ENCODE measurements around the gene MSTN. TPM values are rescaled to one million over a fixed set of nuclear protein-coding genes. Genes with fewer than 3 reads are reported as not detected.

The MSTN gene
- total and polyA plus RNA-seq, 2 donors (not counting 3 experiments of a cell fraction or from before 2014, with no cell fraction given) = 0.04 TPM; not detected in 1

GRCh38 chr2:190079160-190079559, 16.6 kb upstream of the MSTN start:
- Histone ChIP-seq H3K9me1 (replicated peaks; ENCODE audit: control insufficient read depth, extremely low read depth, insufficient read depth, low read length) (no peaks in the 10 kb centered on the region), H2AFZ (ENCODE audit: low read depth, low read length) (no peak overlapping the region), H3K4me3 (replicated peaks in 1 of 3; ENCODE audit: insufficient read depth in 1 of 3, low read depth in 1 of 3, low read length in 3 of 3) (no peak overlapping the region), H3K27ac (ENCODE audit: insufficient read depth, low read depth, low read length) (no peak overlapping the region), H3K9me3 (replicated peaks; ENCODE audit: control insufficient read depth, insufficient read depth, low read length) (no peaks in the 10 kb centered on the region), H3K4me2 (ENCODE audit: insufficient read depth, low read length) (no peak overlapping the region), H4K20me1 (replicated peaks; ENCODE audit: control insufficient read depth, extremely low read depth, insufficient read depth, low read length) (no peaks in the 10 kb centered on the region), H3K27me3 (ENCODE audit: control insufficient read depth in 2 of 2, insufficient read depth in 2 of 2, low read length in 2 of 2) (no peaks in the 10 kb centered on the region), H3K4me1 (ENCODE audit: control insufficient read depth, extremely low read depth, insufficient read depth, low read length) (no peaks in the 10 kb centered on the region), H3K9ac (replicated peaks; ENCODE audit: extremely low read depth, insufficient read depth, low read length) (no peak overlapping the region), H3K79me2 (ENCODE audit: control insufficient read depth, insufficient read depth, low read length) (no peaks in the 10 kb centered on the region), H3K36me3 (ENCODE audit: control insufficient read depth in 2 of 2, extremely low read depth in 1 of 2, insufficient read depth in 2 of 2, low read length in 2 of 2) (no peaks in the 10 kb centered on the region)
- ChIA-PET CTCF (interaction anchor here (3.0 kb wide), 1 partner anchor 10 kb away, joined by 8 read pairs; no protein-coding TSS in a partner anchor), POLR2A (no interaction called here)
- no TSS peak for BruUV-seq (replicated peaks)
- intact Hi-C loops (cut with micrococcal nuclease) (no loop called here), dilution Hi-C loops (cut with MboI; ENCODE audit: extremely low pct_ligation_motif_present, low sequenced_read_pairs) (no loop called here)
- FAIRE-seq (no peak), DNase-seq (ENCODE audit: low read depth, low spot score) (no peak)
- TF ChIP-seq POLR2A (IDR thresholded peaks at IDR 0.05; ENCODE audit: low read depth, low read length) (no peak), CTCF (IDR thresholded peaks at IDR 0.05; ENCODE audit: extremely low read depth in 1 of 2, insufficient read depth in 1 of 2, low read depth in 1 of 2, low read length in 2 of 2) (no peak), GATA2 (IDR thresholded peaks at IDR 0.05; ENCODE audit: insufficient read depth, insufficient read length, low read depth, low read length) (no peak), MYC (IDR thresholded peaks at IDR 0.05; ENCODE audit: low read depth, low read length) (no peak), EZH2 (IDR thresholded peaks at IDR 0.05; ENCODE audit: borderline replicate concordance, low read depth, low read length, severe bottlenecking) (no peak), JUN (IDR thresholded peaks at IDR 0.05; ENCODE audit: borderline replicate concordance, insufficient read depth, insufficient read length, low read depth) (no peak), FOS (IDR thresholded peaks at IDR 0.05; ENCODE audit: borderline replicate concordance, insufficient read depth, low read length) (no peak), POLR2AphosphoS5 (IDR thresholded peaks at IDR 0.05; ENCODE audit: insufficient read depth, low read depth, low read length) (no peak)

Measured in endothelial cell of umbilical vein (primary cell).